GM19372 (cell line): ENCODE results near the gene CEP89.
"Not testable (repeated sequence)": the region's sequence is repeated elsewhere in the genome, so short reads cannot be mapped to it uniquely, and the experiment has no call there.

ENCODE experiments used
- ATAC-seq: cut with Tn5 transposase; IDR thresholded peaks from one replicate; pipeline ENCODE4 v1.9.1; 2021; ENCODE audit warnings: mild to moderate bottlenecking, low read depth, moderate library complexity; ENCODE audit not compliant: unreplicated experiment

CEP89 gene

GRCh38 chr19:32969549-32969948, 2.2 kb downstream of the CEP89 start:
- no peak for ATAC-seq

GRCh38 chr19:32966750-32967149, 5.0 kb downstream of the CEP89 start:
- ATAC-seq: no peak

- ATAC-seq: no peak
Observed at GRCh38 chr19:32945260-32945659, 26.5 kb downstream of the CEP89 start.

GRCh38 chr19:32941273-32941672, 30.5 kb downstream of the CEP89 start:
- ATAC-seq: not testable (repeated sequence)

GRCh38 chr19:32936065-32936464, 35.7 kb downstream of the CEP89 start:
- no peak for ATAC-seq

GRCh38 chr19:32935629-32936028, 36.1 kb downstream of the CEP89 start:
- no peak for ATAC-seq

- no peak for ATAC-seq
Observed at GRCh38 chr19:32933571-32933970, 38.2 kb downstream of the CEP89 start.

- no peak for ATAC-seq
Observed at GRCh38 chr19:32930567-32930966, 41.2 kb downstream of the CEP89 start.

GRCh38 chr19:32928806-32929205, 43.0 kb downstream of the CEP89 start:
- no peak for ATAC-seq

- ATAC-seq: no peak
Observed at GRCh38 chr19:32924200-32924599, 47.6 kb downstream of the CEP89 start.

- no peak for ATAC-seq
Observed at GRCh38 chr19:32921624-32922023, 50.1 kb downstream of the CEP89 start.

GRCh38 chr19:32919365-32919764, 52.4 kb downstream of the CEP89 start:
- ATAC-seq: no peak

- ATAC-seq: no peak
Observed at GRCh38 chr19:32917616-32917996, 54.2 kb downstream of the CEP89 start.

GRCh38 chr19:32916969-32917615, 54.7 kb downstream of the CEP89 start:
- ATAC-seq: no peak

GRCh38 chr19:32914879-32915660, 56.7 kb downstream of the CEP89 start:
- no peak for ATAC-seq

GRCh38 chr19:32911467-32911866, 60.3 kb downstream of the CEP89 start:
- no peak for ATAC-seq

- ATAC-seq: no peak
Observed at GRCh38 chr19:32910874-32911273, 60.9 kb downstream of the CEP89 start.

GRCh38 chr19:32910094-32910493, 61.7 kb downstream of the CEP89 start:
- no peak for ATAC-seq

GRCh38 chr19:32909257-32909656, 62.5 kb downstream of the CEP89 start:
- no peak for ATAC-seq

GRCh38 chr19:32908641-32909190, 63.0 kb downstream of the CEP89 start:
- ATAC-seq: no peak

- ATAC-seq: no peak
Observed at GRCh38 chr19:32902448-32902847, 69.3 kb downstream of the CEP89 start.
